ENCODE data around the gene PNKP.

Gene PNKP

DNA sequence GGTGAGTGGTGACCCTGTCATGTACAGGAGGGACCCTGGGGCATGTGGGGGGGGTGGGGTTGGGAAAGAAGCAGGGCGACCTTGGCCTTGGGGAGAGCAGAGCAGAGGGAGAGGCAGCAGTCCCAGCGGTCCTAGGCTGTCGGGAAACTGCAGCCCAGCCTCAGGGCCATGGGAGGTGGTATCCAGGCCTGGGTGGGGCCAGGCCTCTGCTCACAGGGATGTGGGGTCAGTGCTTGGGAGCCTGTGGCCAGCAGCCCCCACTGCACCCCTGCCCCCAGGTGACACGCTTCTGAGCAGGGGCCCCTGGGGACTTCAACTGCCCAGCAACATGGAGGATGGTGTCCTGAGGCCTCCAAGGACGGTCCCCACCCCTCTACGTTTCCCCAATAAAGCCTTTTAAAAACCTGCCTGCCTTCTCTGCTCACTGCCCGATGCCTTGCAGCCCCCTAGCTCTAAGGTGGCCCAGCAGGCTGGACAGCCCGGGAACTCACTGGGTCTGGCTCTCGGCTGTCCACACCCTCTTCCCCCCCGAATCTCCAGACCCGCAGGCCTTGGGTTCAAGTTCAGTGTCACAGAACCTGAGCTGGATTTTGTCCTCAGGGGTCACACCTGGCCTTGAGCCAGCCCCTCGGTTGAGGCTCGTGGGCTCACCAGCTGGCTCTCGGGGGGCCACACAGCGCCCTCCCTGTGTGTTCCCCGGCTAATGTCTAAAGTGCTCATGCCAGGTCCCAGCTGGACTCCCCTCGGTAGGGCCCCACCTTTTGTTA lies 6.9 kb downstream of the PNKP start:
- no peak for DNase-seq

- no peak for DNase-seq
Observed at GRCh38 chr19:49859682-49860335, 7.6 kb downstream of the PNKP start.

DNA sequence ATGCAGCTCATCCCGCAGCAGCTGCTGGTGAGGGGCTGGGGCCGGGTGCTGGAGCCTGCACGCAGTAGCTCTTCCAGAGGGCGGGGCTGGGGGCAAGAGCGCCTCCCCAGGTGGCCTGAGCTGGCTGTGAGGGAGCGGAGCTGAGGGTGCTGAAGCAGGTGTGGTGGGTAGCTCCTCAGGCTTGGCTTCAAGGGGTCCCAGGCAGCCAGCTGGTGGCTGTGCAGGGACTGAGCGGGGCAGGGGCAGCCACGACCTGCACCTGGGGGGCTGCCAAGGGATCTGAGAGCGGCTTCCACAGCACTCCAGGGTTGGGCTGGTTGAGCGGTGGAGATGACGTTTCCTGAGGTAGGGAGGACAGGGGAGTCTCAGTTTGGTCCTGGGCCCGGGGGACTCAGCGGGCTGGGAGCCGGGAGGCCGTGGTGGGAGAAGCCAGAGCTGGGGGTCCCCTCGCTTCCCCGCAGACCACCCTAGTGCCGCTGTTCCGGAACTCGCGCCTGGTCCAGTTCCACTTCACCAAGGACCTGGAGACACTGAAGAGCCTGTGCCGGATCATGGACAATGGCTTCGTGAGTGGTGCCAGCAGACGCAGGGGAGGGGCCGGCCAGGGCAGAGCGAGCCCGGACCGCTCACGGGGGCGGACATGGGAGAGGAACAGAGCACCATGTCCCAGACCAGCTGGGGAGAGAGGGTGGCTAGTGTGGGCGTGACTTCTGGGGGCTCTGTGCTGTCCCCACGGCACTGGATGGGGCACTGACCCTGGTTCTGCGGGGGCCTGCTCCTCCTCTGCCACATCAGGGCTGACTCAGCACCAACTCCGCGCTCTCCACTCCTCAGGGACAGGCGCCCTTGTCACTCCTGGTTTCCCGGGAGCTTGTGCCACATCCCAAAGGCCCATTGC lies 9.0 kb downstream of the PNKP start:
- DNase-seq: peak in 32 of 56 donors; percentile 7 to 69 (median 48)

- DNase-seq: no peak
Observed at GRCh38 chr19:49857838-49858087, 9.6 kb downstream of the PNKP start.

- no peak for DNase-seq
Observed at GRCh38 chr19:49857061-49857837, 10.1 kb downstream of the PNKP start.

- DNase-seq: no peak
Observed at GRCh38 chr19:49856574-49857021, 10.8 kb downstream of the PNKP start.

DNA sequence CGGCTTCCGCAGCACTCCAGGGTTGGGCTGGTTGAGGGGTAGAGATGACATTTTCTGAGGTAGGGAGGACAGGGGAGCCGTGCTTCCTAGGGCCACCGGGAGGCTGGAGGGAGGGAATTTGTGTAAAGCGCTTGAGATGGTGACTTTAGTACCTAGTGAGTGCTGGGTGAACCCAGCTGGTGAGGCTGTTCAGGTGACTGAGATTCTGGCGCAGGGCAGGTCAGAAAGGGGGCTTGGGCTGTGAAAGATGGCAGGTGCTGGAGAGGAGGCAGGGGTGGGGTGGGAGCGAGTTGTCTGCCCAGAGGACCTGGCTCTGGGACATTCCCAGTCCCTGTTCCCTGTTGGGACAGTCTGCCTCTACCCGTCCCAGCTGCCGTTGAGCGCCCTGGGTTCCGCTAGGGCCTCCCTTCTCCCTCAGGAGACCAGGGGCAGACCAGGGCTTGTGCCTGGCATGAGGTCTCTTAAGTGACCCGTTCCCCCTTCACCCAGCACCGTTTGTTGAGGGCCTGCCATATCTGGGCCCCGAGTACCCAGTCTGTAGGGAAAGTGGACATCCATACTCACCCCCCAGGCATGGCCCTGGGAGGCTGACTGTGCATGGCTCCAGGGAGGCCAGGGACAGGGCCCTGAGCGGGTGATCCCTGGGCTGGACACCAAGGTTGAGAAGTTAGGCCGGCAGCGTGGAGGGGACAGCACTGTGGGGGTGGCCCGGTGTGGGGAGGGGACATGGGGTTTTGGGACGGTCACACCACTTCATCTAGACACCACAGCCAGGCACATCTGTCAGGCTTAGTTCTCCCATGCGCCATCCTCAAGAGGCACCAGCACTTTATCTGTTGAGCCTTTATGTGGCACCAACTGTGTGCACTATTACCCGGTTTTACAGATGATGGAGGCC lies 11.5 kb downstream of the PNKP start:
- no peak for DNase-seq

DNA sequence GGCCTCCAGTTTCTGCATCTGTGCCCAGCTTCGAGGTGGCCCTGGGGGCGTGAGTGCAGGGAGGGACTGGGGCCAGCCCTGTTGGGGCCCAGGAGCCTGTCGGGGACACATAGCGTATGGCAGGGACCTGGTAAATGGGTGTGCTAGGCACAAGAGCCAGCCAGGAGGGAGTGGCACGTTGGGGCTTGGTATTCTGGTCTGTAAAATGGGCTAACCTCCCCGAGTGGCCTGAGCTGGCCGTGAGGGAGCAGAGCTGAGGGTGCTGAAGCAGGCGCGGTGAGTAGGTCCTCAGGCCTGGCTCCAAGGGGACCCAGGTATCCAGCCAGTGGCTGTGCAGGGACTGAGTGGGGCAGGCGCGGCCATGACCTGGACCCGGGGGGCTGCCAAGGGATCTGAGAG lies 12.1 kb downstream of the PNKP start:
- no peak for DNase-seq

DNA sequence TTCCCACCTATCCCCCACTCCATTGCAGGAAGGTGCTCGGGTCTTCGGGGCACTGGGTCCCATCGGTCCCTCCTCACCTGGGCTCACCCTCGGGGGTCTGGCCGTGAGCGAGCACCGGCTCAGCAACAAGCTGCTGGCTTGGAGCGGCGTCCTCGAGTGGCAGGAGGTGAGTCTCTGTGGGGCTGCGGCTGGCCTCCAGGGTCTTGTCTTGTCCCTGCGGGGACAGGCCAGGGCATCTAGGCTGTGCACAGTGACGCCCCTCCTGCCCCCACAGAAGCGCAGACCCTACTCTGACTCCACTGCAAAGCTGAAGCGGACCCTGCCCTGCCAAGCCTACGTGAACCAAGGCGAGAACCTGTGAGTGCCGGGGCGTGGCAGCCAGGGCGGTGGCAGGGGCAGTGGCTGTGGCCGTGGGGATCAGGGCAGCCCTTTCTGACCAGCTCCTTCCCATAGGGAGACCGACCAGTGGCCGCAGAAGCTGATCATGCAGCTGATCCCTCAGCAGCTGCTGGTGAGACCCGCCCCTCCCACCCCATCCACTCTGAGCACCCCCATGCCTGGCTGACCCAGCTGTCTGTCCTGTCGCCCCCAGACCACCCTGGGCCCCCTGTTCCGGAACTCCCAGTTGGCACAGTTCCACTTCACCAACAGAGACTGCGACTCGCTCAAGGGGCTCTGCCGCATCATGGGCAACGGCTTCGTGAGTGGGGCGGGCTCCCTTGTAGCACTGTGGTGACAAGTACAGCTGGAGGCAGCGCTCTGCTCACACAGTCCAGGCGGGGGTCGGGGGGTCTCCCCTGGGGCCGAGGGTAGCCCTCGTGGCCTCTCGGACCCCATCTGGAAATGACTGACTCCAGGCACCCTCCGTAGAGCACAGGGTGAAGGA lies 12.8 kb downstream of the PNKP start:
- DNase-seq: no peak

DNA sequence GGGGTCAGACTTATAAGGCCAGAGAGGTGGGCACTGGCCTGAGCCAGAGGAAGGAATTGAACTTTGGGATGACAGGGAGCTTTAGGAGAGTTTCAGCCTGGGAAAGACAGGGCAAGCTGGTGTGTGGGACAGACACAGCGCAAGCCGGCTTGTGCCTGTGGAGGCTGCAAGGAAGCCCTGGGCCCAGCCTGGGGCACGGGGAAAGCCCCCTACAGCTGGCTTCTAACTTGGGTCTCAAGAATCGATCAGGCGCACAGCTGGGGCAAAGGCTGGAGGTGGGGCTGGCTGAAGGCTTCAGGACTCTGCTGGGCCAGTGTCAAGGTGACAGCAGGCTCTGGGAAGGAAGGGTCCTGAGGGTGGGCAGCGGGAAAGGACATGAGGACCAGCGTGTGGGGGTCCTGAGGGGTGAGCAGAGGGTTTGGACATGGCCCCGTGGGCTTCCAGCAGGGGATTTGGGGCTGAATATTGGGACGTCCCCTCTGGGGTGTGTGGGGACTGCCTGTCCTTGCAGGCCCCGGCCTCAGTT lies 13.5 kb downstream of the PNKP start:
- no peak for DNase-seq

DNA sequence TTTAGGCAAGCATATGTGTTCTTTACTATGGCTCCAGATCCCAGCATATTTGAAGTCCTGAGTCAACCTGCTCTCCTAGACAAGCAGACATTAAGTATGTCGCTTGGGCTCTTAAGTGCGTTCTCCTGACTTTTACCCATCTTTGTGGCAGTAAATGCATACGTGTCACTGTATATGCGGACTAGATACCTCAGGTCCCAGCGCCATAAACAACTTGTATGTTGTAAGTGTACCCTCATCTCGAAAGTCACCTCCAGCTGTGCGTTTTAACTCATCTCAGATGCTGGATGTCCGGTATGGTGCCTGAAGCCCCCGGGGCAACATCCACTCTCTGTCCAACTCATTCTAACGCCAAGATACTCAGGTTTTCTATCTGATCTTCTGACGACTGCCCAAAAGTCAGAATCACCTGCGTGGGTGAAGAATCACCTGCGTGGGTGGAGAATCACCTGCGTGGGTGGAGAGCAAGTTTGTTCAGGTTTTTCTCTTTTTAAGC lies 14.7 kb downstream of the PNKP start:
- DNase-seq: no peak

- peak in 16 of 56 donors; percentile 16 to 81 (median 33) for DNase-seq
Observed at GRCh38 chr19:49851456-49852259, 15.7 kb downstream of the PNKP start.

DNA sequence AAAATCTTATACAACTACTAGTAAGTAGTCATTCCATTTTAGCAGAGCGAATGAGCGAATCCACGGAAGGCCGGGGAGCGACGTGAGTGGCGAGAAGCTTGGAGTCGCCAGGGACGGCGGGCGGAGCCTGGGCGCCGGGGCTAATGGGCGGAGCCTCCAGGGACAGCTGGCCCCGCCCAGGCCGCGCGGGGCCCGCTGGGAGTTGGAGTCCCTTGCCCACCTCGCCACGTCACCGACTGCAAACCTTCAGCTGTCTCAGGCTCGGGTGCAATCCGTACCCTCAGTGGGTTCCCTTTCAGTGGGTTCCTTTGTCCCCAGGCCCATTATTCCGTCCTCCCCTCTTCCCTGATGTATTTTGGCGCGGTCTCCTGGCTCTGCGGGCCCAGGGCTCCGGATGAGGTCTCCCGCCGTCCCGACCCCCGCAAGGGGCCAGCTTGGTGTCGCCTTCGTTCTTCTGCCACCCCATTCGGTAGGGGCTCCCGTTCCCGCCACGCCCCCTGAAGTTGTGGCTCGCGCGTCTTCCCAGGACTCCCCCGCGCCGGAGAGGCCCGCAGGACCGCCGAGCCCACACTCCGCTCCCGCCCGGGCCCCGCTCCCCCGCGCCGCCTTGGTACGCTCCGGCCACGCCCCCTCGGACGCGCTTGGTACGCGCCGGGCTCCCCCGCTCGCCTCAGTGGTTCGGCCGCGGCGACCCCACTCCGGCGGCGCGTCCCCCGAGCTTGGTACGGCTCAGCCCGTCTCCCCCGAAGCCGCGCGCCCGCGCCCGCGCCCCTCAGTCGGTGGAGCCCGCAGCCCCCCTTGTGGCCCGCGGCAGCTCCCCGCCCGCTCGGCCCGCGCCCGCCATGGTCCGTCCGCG lies 16.7 kb downstream of the PNKP start, which contains the start of gene PTOV1:
Gene PTOV1, plus strand, starts transcription at position 673 of the 856 bp plus-strand sequence.
- peak; percentile 16 to 96 (median 90) for DNase-seq

GRCh38 chr19:49850221-49850486 lies 17.2 kb downstream of the PNKP start:
- DNase-seq: no peak

DNA sequence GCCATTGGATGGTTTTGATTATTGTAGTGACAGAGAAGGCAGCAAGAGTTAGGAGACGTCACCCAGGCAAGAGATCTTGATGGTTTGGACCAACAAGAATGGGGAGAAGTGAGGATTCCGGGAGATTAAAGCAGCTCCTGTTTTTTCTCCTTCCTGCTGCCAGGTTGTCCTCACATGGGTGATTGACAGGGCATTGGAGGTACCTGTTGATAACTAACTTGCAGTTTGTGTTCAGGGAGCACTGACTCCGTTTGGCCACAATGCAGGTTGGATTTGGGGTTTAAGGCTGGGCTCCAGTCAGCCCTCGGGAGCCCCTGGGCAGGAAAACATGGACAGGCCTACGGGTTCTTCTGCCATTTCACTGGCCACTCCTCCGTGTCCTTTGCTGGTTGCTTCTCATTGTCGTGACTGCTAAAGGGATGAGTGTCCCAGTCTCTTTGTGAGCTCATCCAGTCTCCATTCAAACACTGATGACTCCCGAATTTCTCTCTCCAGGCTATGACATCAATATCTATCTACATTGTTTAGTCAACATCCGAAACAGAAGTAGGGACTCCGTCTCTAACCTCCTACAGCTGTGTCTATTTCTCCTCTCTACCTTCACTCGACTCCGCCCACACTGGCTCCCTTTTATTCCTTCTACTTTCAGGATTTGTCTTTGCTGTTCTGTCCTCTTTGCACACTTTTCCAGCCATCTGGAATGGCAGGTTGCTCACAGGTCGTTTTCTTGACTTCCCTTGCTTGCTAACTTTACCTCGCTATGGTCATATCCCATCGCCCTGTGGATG lies 17.7 kb downstream of the PNKP start:
- DNase-seq: no peak

DNA sequence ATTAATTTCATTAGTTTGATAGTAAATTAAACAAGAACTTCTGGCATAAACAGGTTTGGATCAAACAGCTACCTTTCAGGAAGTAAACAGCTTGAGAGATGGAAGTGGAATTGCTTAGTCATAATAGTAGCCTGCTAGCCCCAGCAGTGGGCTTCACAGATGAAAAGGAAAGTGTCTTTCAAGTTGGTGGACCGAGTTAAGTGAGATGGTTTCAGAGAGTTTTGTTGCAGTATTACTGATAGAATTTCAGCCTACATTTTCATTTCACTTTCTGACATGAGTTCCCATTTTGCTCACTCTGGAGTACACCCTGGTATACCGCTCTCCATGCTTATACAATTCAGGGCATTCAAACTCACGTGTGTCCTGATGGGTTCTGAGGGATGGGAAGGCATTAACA lies 18.4 kb downstream of the PNKP start:
- DNase-seq: no peak
